Adrenal gland (tissue), 12 donors: ENCODE results near the gene TAS1R1. TPM values are rescaled to one million over a fixed set of nuclear protein-coding genes. Genes with fewer than 3 reads are reported as not detected.

Experiments used
- DNase-seq, 7 donors: peaks; one replicate each; pipeline ENCODE4 v3.0.0-alpha.2; 2019 to 2020
- H3K27ac ChIP-seq, 5 donors: fragments of 200-600 bp; sonication (generic) in 4 of 5; 1 replicate in 3 of 5; 2 replicates in 2 of 5; pipeline versions ENCODE4 v1.5.1 to v1.8.0; 2016 to 2020; ENCODE audit warnings: mild to moderate bottlenecking in 1 of 5
- H3K27me3 ChIP-seq: fragments of 200-600 bp; 2 replicates; pipeline ENCODE4 v1.8.0; 2021
- H3K36me3 ChIP-seq, 2 donors: fragments of 200-600 bp; replicated peaks in 1 of 2; 1 replicate in 1 of 2; 2 replicates in 1 of 2; pipeline versions ENCODE4 v1.5.1 to v1.8.0; 2018 to 2022
- H3K4me1 ChIP-seq, 2 donors: fragments of 200-600 bp; replicated peaks in 1 of 2; 1 replicate in 1 of 2; 2 replicates in 1 of 2; pipeline versions ENCODE4 v1.5.1 to v1.8.0; 2018 to 2021
- H3K4me3 ChIP-seq, 4 donors: fragments of 200-600 bp; sonication (generic) in 3 of 4; one replicate each; pipeline ENCODE4 v1.5.1; 2016 to 2018
- H3K9me3 ChIP-seq, 3 donors: fragments of 200-600 bp; sonication (generic) in 1 of 3; replicated peaks in 1 of 3; 1 replicate in 2 of 3; 2 replicates in 1 of 3; pipeline versions ENCODE4 v1.5.1 to v1.8.0; 2016 to 2021
- CTCF ChIP-seq, 6 experiments: fragments of 450-650 bp in 4 of 6; fragments of 200-600 bp in 2 of 6; sonication (generic) in 1 of 6; IDR thresholded peaks; 1 replicate in 5 of 6; 2 replicates in 1 of 6; pipeline versions ENCODE4 v1.5.1 to v1.8.0; 2016 to 2021; ENCODE audit warnings: antibody characterized with exemption in 6 of 6, mild to moderate bottlenecking in 2 of 6, moderate library complexity in 1 of 6
- POLR2A ChIP-seq, 2 donors: fragments of 450-650 bp; IDR thresholded peaks; one replicate each; pipeline ENCODE4 v1.6.1; 2017; ENCODE audit warnings: antibody characterized with exemption in 2 of 2, mild to moderate bottlenecking in 2 of 2, moderate library complexity in 1 of 2
- WGBS, 4 donors: extraction: QIAGEN DNeasy Blood & Tissue Kit in 2 of 4; methylation state at CpG; one replicate each; pipeline versions ENCODE4 v1.1.5 to v1.1.7; 2013 to 2017; 5-methylcytosine and 5-hydroxymethylcytosine counted together
- intact Hi-C, 2 donors: fragments of 100-400 bp; cut with DNase I; formaldehyde crosslinking; loops; one replicate each; pipeline versions ENCODE4 v1.14.1 to v1.15.0; 2022 to 2023
- polyA plus RNA-seq, 3 donors: library from polyadenylated mRNA; stranded (reverse); fragments of 200-250 nt in 2 of 3; fragments of 350-450 nt in 1 of 3; fragmentation: Illumina TruSeq in 1 of 3; extraction: RNeasy Lipid Tissue Mini Kit (QIAGEN cat#74804) in 1 of 3; gene quantifications; one replicate each; pipeline ENCODE4 v1.2.3, GENCODE V29; 2013 to 2014
- total RNA-seq, 9 donors: library from RNA; depleted of rRNA in 4 of 9; stranded (reverse); fragments of >200 nt in 4 of 9; fragments of 120-200 nt in 1 of 9; fragmentation: NEBNext Ultra II Directional in 1 of 9; extraction: Animal tissue kit (Norgen Biotek cat#: 25700) in 1 of 9; gene quantifications; one replicate each; pipeline versions ENCODE4 v1.1.0 to v1.2.4, GENCODE V29; 2013 to 2023
- donor health status: healthy with polysubstance abuse.
- donor health status: Bipolar disorder and iron deficiency.
- donor health status: DM: yes; HTN: yes; CAD: no.
- donor health status: DM: no; HTN: no; CAD: no.
- donor health status: DM: no; HTN: no; CAD: no.
- donor health status: DM: yes; HTN: yes; CAD: no.

The TAS1R1 gene
- total and polyA plus RNA-seq, 12 donors, result 0.11 to 0.83 (median 0.40) TPM; not detected in 5

- WGBS, 4 donors, result 25 to 66% (median 28%) methylated on average over 3 to 19 of the region's 19 CpGs
- peaks cover 17 to 31% of the 10 kb centered on the region in 2 donors for H3K4me1 ChIP-seq
- peak overlapping the region in 3 of 4 donors; percentile 53 to 91 (median 91) for H3K4me3 ChIP-seq
- H3K9me3 ChIP-seq, result no peaks in the 10 kb centered on the region
- DNase-seq, result peak in 5 of 7 donors; percentile 47 to 80 (median 66)
- peak overlapping the region; percentile 26 to 97 (median 86) for H3K27ac ChIP-seq
- H3K27me3 ChIP-seq, result no peaks in the 10 kb centered on the region
- intact Hi-C loops, result no loop called here
- TF ChIP-seq POLR2A (IDR thresholded peaks at IDR 0.05) (peak in 1 of 2 donors; percentile 52), CTCF (IDR thresholded peaks at IDR 0.05) (no peak)
- H3K36me3 ChIP-seq, result no peaks in the 10 kb centered on the region
These were observed 25.7 kb downstream of the TAS1R1 start for GRCh38 chr1:6580593-6581409.

- no peak for TF ChIP-seq CTCF (IDR thresholded peaks at IDR 0.05)
- no peak for TF ChIP-seq POLR2A (IDR thresholded peaks at IDR 0.05)
- H3K4me1 ChIP-seq, result peaks cover 17 to 34% of the 10 kb centered on the region in 2 donors
- H3K27me3 ChIP-seq, result no peaks in the 10 kb centered on the region
- H3K27ac ChIP-seq, result peak overlapping the region in 3 of 5 donors; percentile 40 to 95 (median 86)
- intact Hi-C loops, result no loop called here
- no peaks in the 10 kb centered on the region for H3K36me3 ChIP-seq
- WGBS, 4 donors, result 66 to 81% (median 69%) methylated on average over 4 to 10 of the region's 10 CpGs
- H3K9me3 ChIP-seq, result no peaks in the 10 kb centered on the region
- DNase-seq, result peak in 2 of 7 donors; percentile 27 to 37
- no peak overlapping the region for H3K4me3 ChIP-seq
These were observed 26.6 kb downstream of the TAS1R1 start for GRCh38 chr1:6581561-6582305.

GRCh38 chr1:6582370-6582769, 27.3 kb downstream of the TAS1R1 start:
- 75 to 89% (median 82%) methylated on average over 1 of the region's 1 CpG for WGBS, 4 donors
- peaks cover 17 to 41% of the 10 kb centered on the region in 2 donors for H3K4me1 ChIP-seq
- H3K9me3 ChIP-seq, result no peaks in the 10 kb centered on the region
- intact Hi-C loops, result no loop called here
- H3K27ac ChIP-seq, result peak overlapping the region in 2 of 5 donors; percentile 23 to 25
- no peak overlapping the region for H3K4me3 ChIP-seq
- TF ChIP-seq POLR2A (IDR thresholded peaks at IDR 0.05) (no peak), CTCF (IDR thresholded peaks at IDR 0.05) (no peak)
- H3K27me3 ChIP-seq, result no peaks in the 10 kb centered on the region
- no peaks in the 10 kb centered on the region for H3K36me3 ChIP-seq
- DNase-seq, result no peak
